Naive B cell (primary cell): ENCODE data around the gene CFI. TPM values are rescaled to one million over a fixed set of nuclear protein-coding genes. Genes with fewer than 3 reads are reported as not detected.

ENCODE experiments used
- ATAC-seq, 2 donors: fragments of 150-1000 bp; cut with Tn5 transposase; 2 replicates each; pipeline ENCODE4 v1.10.0; 2021; ENCODE audit warnings: low read depth in 2 of 2, mild to moderate bottlenecking in 2 of 2, moderate library complexity in 2 of 2
- DNase-seq: peaks from one replicate; pipeline ENCODE4 v3.0.0; 2022
- H3K27ac Mint-ChIP-seq, 6 donors: one replicate each; pipeline ENCODE4 v1.8.0; 2020 to 2022; ENCODE audit warnings: mild to moderate bottlenecking in 6 of 6, mixed read lengths in 6 of 6, moderate library complexity in 5 of 6, inconsistent platforms in 2 of 6
- H3K27me3 Mint-ChIP-seq, 3 donors: one replicate each; pipeline ENCODE4 v1.8.0; 2021 to 2022; ENCODE audit warnings: mixed read lengths in 3 of 3, mild to moderate bottlenecking in 1 of 3
- H3K36me3 Mint-ChIP-seq, 2 donors: one replicate each; pipeline ENCODE4 v1.8.0; 2020 to 2022; ENCODE audit warnings: mixed read lengths in 2 of 2, inconsistent platforms in 1 of 2, mild to moderate bottlenecking in 1 of 2
- H3K4me1 Mint-ChIP-seq, 3 donors: one replicate each; pipeline ENCODE4 v1.8.0; 2020 to 2022; ENCODE audit warnings: mixed read lengths in 3 of 3, inconsistent platforms in 1 of 3, mild to moderate bottlenecking in 1 of 3, moderate library complexity in 1 of 3
- H3K4me3 Mint-ChIP-seq, 8 donors: one replicate each; pipeline ENCODE4 v1.8.0; 2020 to 2022; ENCODE audit warnings: mild to moderate bottlenecking in 8 of 8, mixed read lengths in 8 of 8, moderate library complexity in 8 of 8, inconsistent platforms in 2 of 8
- H3K9me3 Mint-ChIP-seq, 7 donors: one replicate each; pipeline ENCODE4 v1.8.0; 2020 to 2022; ENCODE audit warnings: mixed read lengths in 7 of 7, mild to moderate bottlenecking in 5 of 7, inconsistent platforms in 2 of 7, moderate library complexity in 1 of 7
- polyA plus RNA-seq, 6 donors: library from polyadenylated mRNA; unstranded; fragments of 300-500 nt; fragmentation: Illumina TruSeq; gene quantifications; one replicate each; pipeline ENCODE4 v1.2.3, GENCODE V29; 2021; ENCODE audit warnings: low read depth in 6 of 6

CFI gene
- not detected for polyA plus RNA-seq

DNA sequence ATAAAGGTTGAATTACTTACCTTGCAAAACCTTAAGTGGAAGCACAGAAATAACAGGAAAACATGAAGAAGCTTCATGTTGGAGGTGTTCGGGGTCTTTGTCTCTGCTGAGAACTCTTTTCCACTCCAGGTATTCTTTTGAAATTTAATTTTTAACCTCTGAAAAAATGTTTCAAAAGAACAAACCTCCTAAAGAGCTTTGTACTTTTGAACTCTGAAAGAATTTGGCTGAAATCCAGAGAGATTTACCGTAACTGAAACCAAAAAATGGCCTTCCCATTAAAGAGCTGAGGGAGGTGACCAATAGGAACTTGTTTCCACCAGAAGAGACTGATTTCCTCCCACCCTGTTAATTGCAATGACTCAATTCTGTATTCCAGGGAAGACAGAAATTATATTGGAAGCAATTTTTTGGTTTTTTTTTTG lies at the start of gene CFI:
CFI (minus strand) TSS at position 105 of the 425 bp plus-strand sequence; CDS start at position 77, 28 bp downstream.
- Mint-ChIP-seq H3K4me1 (no peaks in the 10 kb centered on the region), H3K9me3 (peaks cover 0 to 12% (median 4%) of the 10 kb centered on the region in 7 donors), H3K27me3 (peaks cover 9 to 22% (median 14%) of the 10 kb centered on the region in 3 donors), H3K27ac (no peak within 1 kb of the TSS), H3K4me3 (no peak within 1 kb of the TSS), H3K36me3 (no peaks in the 10 kb centered on the region)
- ATAC-seq (no peak), DNase-seq (no peak)

DNA sequence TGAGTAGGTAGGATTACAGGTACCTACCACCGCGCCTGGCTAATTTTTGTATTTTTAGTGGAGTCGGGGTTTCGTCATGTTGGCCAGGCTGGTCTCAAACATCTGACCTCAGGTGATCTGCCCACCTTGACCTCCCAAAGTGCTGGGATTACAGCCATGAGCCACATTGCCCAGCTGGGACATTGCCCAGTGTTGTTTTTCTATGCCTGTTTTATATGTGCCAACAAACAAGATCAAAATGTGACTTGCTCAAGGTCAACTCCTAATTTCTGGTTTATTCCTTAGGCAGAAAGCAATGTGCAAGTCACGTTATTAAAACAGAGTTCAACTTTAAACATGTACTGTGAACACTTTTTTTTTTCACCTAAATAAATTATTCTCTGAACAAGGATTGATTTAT lies 48.8 kb upstream of the CFI start:
- H3K9me3 Mint-ChIP-seq: peaks cover 0 to 2% (median 0%) of the 10 kb centered on the region in 7 donors
- no peak overlapping the region for H3K27ac Mint-ChIP-seq
- ATAC-seq (no peak), DNase-seq (no peak)
- H3K27me3 Mint-ChIP-seq: no peaks in the 10 kb centered on the region
- no peak overlapping the region for H3K4me3 Mint-ChIP-seq
- peaks cover 0 to 3% of the 10 kb centered on the region in 2 donors for H3K36me3 Mint-ChIP-seq
- peaks cover 0 to 16% (median 0%) of the 10 kb centered on the region in 3 donors for H3K4me1 Mint-ChIP-seq

DNA sequence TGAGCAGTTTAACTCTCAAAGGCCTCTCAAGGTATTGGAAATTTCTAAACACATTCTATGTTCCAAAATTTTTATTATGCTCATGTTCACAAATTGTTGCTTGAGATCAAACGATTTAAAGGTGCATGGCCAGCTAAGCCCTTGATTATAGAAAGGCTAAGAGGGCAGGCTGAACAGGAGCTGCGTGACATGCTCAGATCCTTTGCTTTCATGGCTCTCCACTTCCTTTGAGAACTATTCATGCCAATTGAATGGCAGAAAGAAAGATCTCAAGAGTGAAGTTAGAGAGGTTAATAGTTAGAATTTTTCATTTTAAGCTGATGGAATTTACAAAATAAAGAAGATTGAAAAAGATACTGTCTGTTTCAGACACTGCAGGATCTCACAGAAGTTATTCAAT lies 46.7 kb upstream of the CFI start:
- Mint-ChIP-seq H3K4me3 (no peak overlapping the region), H3K9me3 (peaks cover 0 to 2% (median 0%) of the 10 kb centered on the region in 7 donors), H3K27me3 (no peaks in the 10 kb centered on the region), H3K27ac (peak overlapping the region in 1 of 6 donors; percentile 15), H3K36me3 (no peaks in the 10 kb centered on the region), H3K4me1 (no peaks in the 10 kb centered on the region)
- ATAC-seq: no peak
- no peak for DNase-seq

DNA sequence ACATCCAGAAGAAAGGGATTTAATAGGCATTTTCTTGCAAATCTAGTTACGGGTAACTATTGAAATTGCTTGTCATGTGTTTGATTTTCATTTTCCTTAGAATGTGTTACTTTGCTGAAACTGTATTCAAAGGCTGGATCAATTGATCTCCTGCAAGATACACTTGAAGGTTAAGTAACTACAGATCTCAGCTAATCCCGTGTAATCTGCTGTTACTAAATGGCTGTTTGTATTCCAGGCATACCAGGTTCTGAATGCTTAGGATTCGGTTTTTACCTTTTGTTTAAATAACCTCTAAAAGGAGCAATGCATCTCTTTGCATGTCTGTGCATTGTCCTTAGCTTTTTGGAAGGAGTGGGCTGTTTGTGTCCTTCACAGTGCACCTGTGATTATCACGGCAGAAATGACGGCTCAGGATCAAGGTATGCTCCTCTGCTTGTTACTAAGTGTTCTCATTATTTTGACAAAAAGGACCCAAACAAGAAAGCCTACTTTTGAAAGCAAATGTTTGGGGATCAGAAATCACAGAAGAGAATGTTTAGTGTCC lies 46.2 kb upstream of the CFI start, which contains the start of gene LRIT3:
LRIT3 (plus strand) TSS at position 212 of the 547 bp plus-strand sequence; CDS start at position 307, 95 bp downstream.
- Mint-ChIP-seq H3K4me3 (no peak within 1 kb of the TSS), H3K4me1 (no peaks in the 10 kb centered on the region), H3K36me3 (no peaks in the 10 kb centered on the region), H3K27ac (peak within 1 kb of the TSS in 1 of 6 donors; percentile 15), H3K9me3 (peaks cover 0 to 2% (median 0%) of the 10 kb centered on the region in 7 donors), H3K27me3 (no peaks in the 10 kb centered on the region)
- ATAC-seq: no peak
- no peak for DNase-seq

GRCh38 chr4:109846395-109847098 lies 44.7 kb upstream of the CFI start:
- no peak for DNase-seq
- no peaks in the 10 kb centered on the region for H3K36me3 Mint-ChIP-seq

DNA sequence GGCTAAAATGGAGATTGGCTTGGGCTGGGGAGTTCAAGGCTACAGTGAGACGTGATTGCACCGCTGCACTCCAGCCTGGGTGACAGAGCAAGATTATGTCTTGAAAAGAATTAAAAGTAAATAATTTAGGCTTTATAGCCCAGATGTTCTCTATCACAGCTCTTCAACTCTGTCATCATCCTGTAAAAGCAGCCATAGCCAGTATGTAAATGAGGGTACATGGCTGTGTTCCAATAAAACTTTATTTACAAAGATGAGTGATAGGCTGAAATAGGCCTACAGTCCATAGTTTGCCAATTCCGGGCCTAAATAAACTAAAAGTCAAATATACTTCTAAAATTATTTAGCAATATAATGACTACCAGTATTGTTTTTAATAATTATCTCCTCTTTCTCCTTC lies 35.2 kb upstream of the CFI start:
- ATAC-seq (no peak), DNase-seq (no peak)
- no peak overlapping the region for H3K4me3 Mint-ChIP-seq
- no peaks in the 10 kb centered on the region for H3K27me3 Mint-ChIP-seq
- peaks cover 0 to 5% of the 10 kb centered on the region in 2 donors for H3K36me3 Mint-ChIP-seq
- H3K4me1 Mint-ChIP-seq: no peaks in the 10 kb centered on the region
- H3K27ac Mint-ChIP-seq: no peak overlapping the region
- H3K9me3 Mint-ChIP-seq: no peaks in the 10 kb centered on the region

More at GRCh38 chr4:109846395-109847098, 44.7 kb upstream of the CFI start:
- no peaks in the 10 kb centered on the region for H3K4me1 Mint-ChIP-seq
- H3K9me3 Mint-ChIP-seq: no peaks in the 10 kb centered on the region
- ATAC-seq: no peak
- H3K4me3 Mint-ChIP-seq: no peak overlapping the region
- no peaks in the 10 kb centered on the region for H3K27me3 Mint-ChIP-seq
- H3K27ac Mint-ChIP-seq: peak overlapping the region in 1 of 6 donors; percentile 4

GRCh38 chr4:109833756-109834155 lies 32.0 kb upstream of the CFI start:
- H3K4me1 Mint-ChIP-seq: no peaks in the 10 kb centered on the region
- H3K9me3 Mint-ChIP-seq: no peaks in the 10 kb centered on the region
- no peak overlapping the region for H3K4me3 Mint-ChIP-seq
- no peak for DNase-seq
- H3K27ac Mint-ChIP-seq: no peak overlapping the region
- H3K27me3 Mint-ChIP-seq: no peaks in the 10 kb centered on the region
- H3K36me3 Mint-ChIP-seq: peaks cover 0 to 5% of the 10 kb centered on the region in 2 donors
- ATAC-seq: no peak

DNA sequence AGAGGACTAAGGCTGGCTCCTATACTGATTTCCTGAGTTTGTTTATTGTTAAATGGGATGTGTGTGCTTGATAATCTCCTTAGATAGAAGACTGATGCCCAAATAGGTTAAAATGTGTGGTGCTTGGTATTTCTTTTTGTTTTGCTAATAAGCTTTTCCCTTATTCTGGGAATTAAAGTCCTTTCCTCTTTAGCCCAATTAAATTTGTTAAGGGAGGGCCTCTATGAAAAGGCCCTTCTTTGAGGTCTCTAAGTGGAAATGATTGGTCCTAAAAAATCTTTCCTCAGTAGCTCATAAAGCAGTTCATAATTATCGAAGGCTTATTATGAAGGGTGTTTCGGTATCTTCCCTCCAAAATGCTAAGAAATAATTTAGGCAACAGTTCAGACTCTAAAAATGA lies 25.9 kb upstream of the CFI start, which contains the start of gene RRH:
RRH (plus strand) TSS at position 301 of the 400 bp plus-strand sequence; CDS start at position 357, 56 bp downstream.
- H3K36me3 Mint-ChIP-seq: no peaks in the 10 kb centered on the region
- no peak within 1 kb of the TSS for H3K27ac Mint-ChIP-seq
- no peaks in the 10 kb centered on the region for H3K4me1 Mint-ChIP-seq
- DNase-seq (no peak), ATAC-seq (no peak)
- no peaks in the 10 kb centered on the region for H3K9me3 Mint-ChIP-seq
- no peak within 1 kb of the TSS for H3K4me3 Mint-ChIP-seq
- H3K27me3 Mint-ChIP-seq: no peaks in the 10 kb centered on the region

- no peaks in the 10 kb centered on the region for H3K36me3 Mint-ChIP-seq
- no peaks in the 10 kb centered on the region for H3K27me3 Mint-ChIP-seq
- no peak for DNase-seq
- H3K4me3 Mint-ChIP-seq: no peak overlapping the region
- H3K9me3 Mint-ChIP-seq: no peaks in the 10 kb centered on the region
- no peak overlapping the region for H3K27ac Mint-ChIP-seq
- H3K4me1 Mint-ChIP-seq: no peaks in the 10 kb centered on the region
- peak in 1 of 2 donors; percentile 43 for ATAC-seq
Measured at GRCh38 chr4:109826719-109827118, 24.9 kb upstream of the CFI start.

- ATAC-seq: no peak
- no peak for DNase-seq
- H3K36me3 Mint-ChIP-seq: peaks cover 3 to 13% of the 10 kb centered on the region in 2 donors
- H3K4me1 Mint-ChIP-seq: peaks cover 23 to 31% (median 26%) of the 10 kb centered on the region in 3 donors
- no peaks in the 10 kb centered on the region for H3K27me3 Mint-ChIP-seq
- H3K9me3 Mint-ChIP-seq: no peaks in the 10 kb centered on the region
- no peak overlapping the region for H3K4me3 Mint-ChIP-seq
- peak overlapping the region in 3 of 6 donors; percentile 4 to 37 (median 29) for H3K27ac Mint-ChIP-seq
Measured at GRCh38 chr4:109821185-109821584, 19.4 kb upstream of the CFI start.

GRCh38 chr4:109820563-109820962 lies 18.8 kb upstream of the CFI start:
- DNase-seq (no peak), ATAC-seq (no peak)
- H3K4me1 Mint-ChIP-seq: peaks cover 29 to 37% (median 32%) of the 10 kb centered on the region in 3 donors
- peak overlapping the region in 3 of 6 donors; percentile 12 to 63 (median 29) for H3K27ac Mint-ChIP-seq
- H3K27me3 Mint-ChIP-seq: no peaks in the 10 kb centered on the region
- no peaks in the 10 kb centered on the region for H3K9me3 Mint-ChIP-seq
- H3K4me3 Mint-ChIP-seq: no peak overlapping the region
- H3K36me3 Mint-ChIP-seq: peaks cover 3 to 13% of the 10 kb centered on the region in 2 donors

GRCh38 chr4:109818268-109818667 lies 16.5 kb upstream of the CFI start:
- peaks cover 3 to 13% of the 10 kb centered on the region in 2 donors for H3K36me3 Mint-ChIP-seq
- no peak for ATAC-seq
- DNase-seq: no peak
- no peak overlapping the region for H3K27ac Mint-ChIP-seq
- H3K4me3 Mint-ChIP-seq: peak overlapping the region in 1 of 8 donors; percentile 99
- H3K27me3 Mint-ChIP-seq: no peaks in the 10 kb centered on the region
- no peaks in the 10 kb centered on the region for H3K9me3 Mint-ChIP-seq
- H3K4me1 Mint-ChIP-seq: peaks cover 38 to 49% (median 38%) of the 10 kb centered on the region in 3 donors

DNA sequence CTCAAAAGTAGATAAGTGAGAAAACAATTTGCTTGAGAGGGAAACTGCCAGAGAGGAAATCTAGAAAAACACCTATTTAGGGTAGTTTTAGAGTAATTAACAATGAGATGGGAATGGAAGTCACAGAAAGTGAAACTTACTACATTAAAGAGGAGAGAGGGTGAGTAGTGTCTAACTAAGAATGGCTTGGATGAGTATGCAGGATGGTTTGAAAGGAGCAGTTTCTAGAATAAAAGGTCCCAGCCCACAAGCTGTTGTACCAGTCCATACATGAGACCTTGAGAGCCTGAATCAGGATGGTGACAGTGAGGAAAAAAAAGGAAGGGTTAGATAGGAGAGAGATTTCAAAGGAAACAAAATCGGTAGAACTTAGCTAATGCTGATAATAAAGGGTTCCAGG lies 15.1 kb upstream of the CFI start:
- ATAC-seq: no peak

GRCh38 chr4:109816082-109816442 lies 14.3 kb upstream of the CFI start:
- H3K4me1 Mint-ChIP-seq: peaks cover 37 to 46% (median 38%) of the 10 kb centered on the region in 3 donors
- DNase-seq (no peak), ATAC-seq (no peak)

More for the DNA sequence above, 15.1 kb upstream of the CFI start:
- H3K27me3 Mint-ChIP-seq: no peaks in the 10 kb centered on the region
- H3K27ac Mint-ChIP-seq: peak overlapping the region in 4 of 6 donors; percentile 2 to 98 (median 48)
- no peak for DNase-seq
- H3K4me1 Mint-ChIP-seq: peaks cover 38 to 49% (median 38%) of the 10 kb centered on the region in 3 donors
- H3K4me3 Mint-ChIP-seq: peak overlapping the region; percentile 2 to 99 (median 99)
- peaks cover 3 to 13% of the 10 kb centered on the region in 2 donors for H3K36me3 Mint-ChIP-seq
- no peaks in the 10 kb centered on the region for H3K9me3 Mint-ChIP-seq

More at GRCh38 chr4:109816082-109816442, 14.3 kb upstream of the CFI start:
- Mint-ChIP-seq H3K27ac (peak overlapping the region; percentile 95 to 99 (median 98)), H3K27me3 (peaks cover 0 to under 1% (median 0%) of the 10 kb centered on the region in 3 donors), H3K4me3 (peak overlapping the region; percentile 98 to 99 (median 99)), H3K9me3 (no peaks in the 10 kb centered on the region), H3K36me3 (peaks cover 2 to 13% of the 10 kb centered on the region in 2 donors)
